K562 (cell line): Measurements from ENCODE around the gene NLRP6. TPM values are rescaled to one million over a fixed set of nuclear protein-coding genes. Genes with fewer than 3 reads are reported as not detected.

Experiments used
- ATAC-seq: fragments of 200-7000 bp; cut with Tn5 transposase; 3 replicates; pipeline ENCODE4 v1.9.1; 2020; ENCODE audit warnings: moderate library complexity
- BruUV-seq: library from RNA; stranded (reverse); fragments of 400-500 nt; replicated peaks from 2 replicates; lab custom pipeline; 2021; lab: Mats Ljungman, UMichigan
- CTCF ChIA-PET: fragments of 300-600 bp; formaldehyde crosslinking; extraction: SDS; loops from one replicate; lab custom pipeline; 2021; ENCODE audit warnings: low intra/inter-chr PET ratio; lab: Yijun Ruan, JAX
- POLR2A ChIA-PET: fragments of 300-600, 350-650 bp; sonication (Branson Sonifier 250); formaldehyde crosslinking; extraction: SDS; loops from one replicate; lab custom pipeline; 2021; ENCODE audit warnings: antibody characterized with exemption, inconsistent platforms; lab: Yijun Ruan, JAX
- DNase-seq, 4 experiments: peaks; one replicate each; pipeline versions ENCODE4 v3.0.0 to v3.0.0-alpha.2; 2011 to 2018; ENCODE audit warnings: low spot score in 3 of 4, mixed read lengths in 3 of 4; ENCODE audit errors: extremely low read depth in 1 of 4
- FAIRE-seq: peaks from 2 replicates; lab custom pipeline; 2011; peaks lifted over from hg19 to GRCh38; lab: Jason Lieb, UNC
- H2AFZ ChIP-seq: 2 replicates; pipeline ENCODE4 v1.6.0; 2011; ENCODE audit warnings: low read depth, low read length, control low read depth, inconsistent platforms
- H3K27ac ChIP-seq: fragments of 200-600 bp; 3 replicates; pipeline ENCODE4 v1.8.0; 2011; ENCODE audit warnings: low read depth, mild to moderate bottlenecking, control low read depth, inconsistent platforms, low read length, moderate library complexity, mixed read lengths; ENCODE audit errors: extremely low read depth
- H3K27me3 ChIP-seq, 2 experiments: fragments of 300-600 bp in 1 of 2; 2 replicates in 1 of 2; 3 replicates in 1 of 2; pipeline versions ENCODE4 v1.6.0 to v1.8.0; 2011; ENCODE audit warnings: inconsistent platforms in 2 of 2, low read length in 2 of 2, mild to moderate bottlenecking in 1 of 2, mixed read lengths in 1 of 2, moderate library complexity in 1 of 2; ENCODE audit not compliant: control insufficient read depth in 2 of 2, insufficient read depth in 2 of 2
- H3K36me3 ChIP-seq: fragments of 300-600 bp; 3 replicates; pipeline ENCODE4 v1.8.0; 2011; ENCODE audit warnings: mild to moderate bottlenecking, low read length, inconsistent platforms; ENCODE audit not compliant: control insufficient read depth, insufficient read depth
- H3K4me1 ChIP-seq, 2 experiments: fragments of 200-600 bp in 1 of 2; replicated peaks in 1 of 2; 2 replicates in 1 of 2; 3 replicates in 1 of 2; pipeline versions ENCODE4 v1.5.1 to v1.8.0; 2011; ENCODE audit warnings: inconsistent platforms in 2 of 2, low read length in 2 of 2, mild to moderate bottlenecking in 1 of 2, mixed read lengths in 1 of 2, moderate library complexity in 1 of 2; ENCODE audit not compliant: control insufficient read depth in 2 of 2, insufficient read depth in 2 of 2
- H3K4me2 ChIP-seq: 2 replicates; pipeline ENCODE4 v1.6.1; 2011; ENCODE audit warnings: low read length, control low read depth, inconsistent platforms, mixed read lengths; ENCODE audit not compliant: insufficient read depth
- H3K4me3 ChIP-seq: fragments of 200-600 bp; sonication (generic), shearing (Covaris generic); 2 replicates; pipeline ENCODE4 v1.5.1; 2016; ENCODE audit warnings: control low read depth, inconsistent platforms
- H3K79me2 ChIP-seq: fragments of 200-600 bp; 3 replicates; pipeline ENCODE4 v1.8.0; 2011; ENCODE audit warnings: low read length, inconsistent platforms; ENCODE audit not compliant: control insufficient read depth, insufficient read depth
- H3K9ac ChIP-seq, 2 experiments: 2 replicates each; pipeline versions ENCODE4 v1.6.0 to v1.6.1; 2011; ENCODE audit warnings: low read depth in 2 of 2, low read length in 2 of 2, control low read depth in 1 of 2, inconsistent platforms in 1 of 2, mild to moderate bottlenecking in 1 of 2, mixed read lengths in 1 of 2; ENCODE audit not compliant: insufficient read depth in 1 of 2
- H3K9me1 ChIP-seq: one replicate; pipeline ENCODE4 v1.6.0; 2011; ENCODE audit warnings: inconsistent platforms, mild to moderate bottlenecking, low read length, moderate library complexity; ENCODE audit not compliant: control insufficient read depth, insufficient read depth
- H3K9me3 ChIP-seq: replicated peaks from 2 replicates; pipeline ENCODE4 v1.5.1; 2011; ENCODE audit warnings: low read depth, low read length, inconsistent platforms; ENCODE audit not compliant: control insufficient read depth, insufficient read depth
- H4K20me1 ChIP-seq: replicated peaks from 2 replicates; pipeline ENCODE4 v1.6.1; 2011; ENCODE audit warnings: low read length, inconsistent platforms, mixed read lengths; ENCODE audit not compliant: control insufficient read depth, insufficient read depth
- E2F3 ChIP-seq: fragments of 250-450 bp; sonication (Bioruptor Pico); IDR thresholded peaks from 2 replicates; pipeline ENCODE4 v1.4.0; 2020; ENCODE audit warnings: mild to moderate bottlenecking
- E2F8 ChIP-seq: fragments of 450-650 bp; IDR thresholded peaks from 2 replicates; pipeline ENCODE4 v1.7.1; 2018; ENCODE audit warnings: mild to moderate bottlenecking, low read depth; ENCODE audit not compliant: partially characterized antibody
- ELF4 ChIP-seq: fragments of 450-650 bp; formaldehyde crosslinking; IDR thresholded peaks from 2 replicates; pipeline ENCODE4 v1.4.0; 2022; ENCODE audit warnings: missing genetic modification characterization
- FOS ChIP-seq: IDR thresholded peaks from 3 replicates; pipeline ENCODE4 v1.6.1; 2011; ENCODE audit not compliant: insufficient read length; ENCODE audit errors: extremely low read depth
- GTF2E2 ChIP-seq: fragments of 200-800 bp; sonication (Bioruptor generic); IDR thresholded peaks from 2 replicates; pipeline ENCODE4 v1.6.1; 2016; ENCODE audit warnings: missing genetic modification characterization, missing compliant biosample characterization
- L3MBTL2 ChIP-seq: fragments of 450-650 bp; IDR thresholded peaks from 2 replicates; pipeline ENCODE4 v1.6.1; 2016; ENCODE audit warnings: mild to moderate bottlenecking, moderate library complexity
- NR4A1 ChIP-seq, 2 experiments: fragments of 250-450 bp in 1 of 2; fragments of 450-650 bp in 1 of 2; sonication (Bioruptor Pico) in 1 of 2; IDR thresholded peaks; 2 replicates each; pipeline versions ENCODE4 v1.4.0 to v1.6.1; 2016 to 2020; ENCODE audit warnings: mild to moderate bottlenecking in 2 of 2, missing compliant biosample characterization in 1 of 2, missing genetic modification characterization in 1 of 2, moderate library complexity in 1 of 2
- TEAD4 ChIP-seq, 2 experiments: sonication (generic) in 1 of 2; formaldehyde crosslinking in 1 of 2; IDR thresholded peaks; 2 replicates each; pipeline versions ENCODE4 v1.6.1 to v1.8.0; 2012 to 2022; ENCODE audit warnings: borderline replicate concordance in 1 of 2, inconsistent platforms in 1 of 2, low read length in 1 of 2, mild to moderate bottlenecking in 1 of 2, missing genetic modification reagents in 1 of 2
- TGIF2 ChIP-seq: sonication (generic); formaldehyde crosslinking; IDR thresholded peaks from 2 replicates; pipeline ENCODE4 v1.8.1; 2022; ENCODE audit warnings: mild to moderate bottlenecking, missing genetic modification reagents, moderate library complexity
- THAP12 ChIP-seq: fragments of 250-450 bp; sonication (Bioruptor Pico); IDR thresholded peaks from 2 replicates; pipeline ENCODE4 v1.9.0; 2021; ENCODE audit warnings: mild to moderate bottlenecking, inconsistent platforms
- ZBTB26 ChIP-seq: fragments of 450-650 bp; formaldehyde crosslinking; IDR thresholded peaks from 2 replicates; pipeline ENCODE4 v1.4.0; 2022; ENCODE audit warnings: missing genetic modification characterization
- ZC3H8 ChIP-seq: fragments of 450-650 bp; IDR thresholded peaks from 2 replicates; pipeline ENCODE4 v1.6.1; 2017
- ZNF586 ChIP-seq: fragments of 450-650 bp; formaldehyde crosslinking; conservative IDR thresholded peaks from 2 replicates; pipeline ENCODE4 v1.4.0; 2020; ENCODE audit warnings: mild to moderate bottlenecking, moderate library complexity
- WGBS: fragments of 100-300 bp; shearing (Covaris generic); methylation state at CpG from one replicate; pipeline ENCODE4 v1.1.6; 2016; ENCODE audit warnings: low coverage, mixed read lengths; ENCODE audit not compliant: insufficient coverage; ENCODE audit errors: missing lambda C conversion rate; 5-methylcytosine and 5-hydroxymethylcytosine counted together
- in situ Hi-C: fragments of 300-500 bp; cut with MboI; formaldehyde crosslinking; loops from 4 replicates; pipeline ENCODE4 v1.15.0; 2018; ENCODE audit warnings: inconsistent platforms, mixed read lengths
- intact Hi-C: fragments of 100-400 bp; cut with micrococcal nuclease; formaldehyde crosslinking; loops from 2 replicates; pipeline ENCODE4 v1.14.2; 2022
- polyA plus RNA-seq, 8 experiments: library from polyadenylated mRNA; depleted of rRNA in 4 of 8; stranded (reverse) in 5 of 8; unstranded in 3 of 8; fragments of >200 nt; fragmentation: Nextera tagmentation in 2 of 8; fragmentation: Illumina TruSeq in 1 of 8; extraction: Ambion mirVana in 2 of 8; extraction: Trizol in 1 of 8; gene quantifications; 2 replicates each; pipeline versions ENCODE4 v1.2.1 to v1.2.3, GENCODE V29; 2011 to 2014; ENCODE audit warnings: inconsistent platforms in 1 of 8, missing spikeins in 1 of 8
- total RNA-seq, 7 experiments: library from RNA; depleted of rRNA in 6 of 7; stranded (reverse); fragments of >200 nt in 6 of 7; fragmentation: Illumina TruSeq in 2 of 7; extraction: Trizol in 2 of 7; gene quantifications; 2 replicates each; pipeline versions ENCODE4 v1.2.1 to v1.2.3, GENCODE V29; 2011 to 2021; ENCODE audit warnings: low replicate concordance in 1 of 7

Gene NLRP6
- total and polyA plus RNA-seq, 9 of the 15 experiments (the other 6 are each of a cell fraction or from before 2014, with no cell fraction given): 0.03 to 0.18 (median 0.15) TPM; not detected in 5

- DNase-seq (peak; percentile 88 to 93 (median 90)), ATAC-seq (peak; percentile 97), FAIRE-seq (peak; percentile 88)
- H3K36me3 ChIP-seq: peaks cover 40% of the 10 kb centered on the region
- intact Hi-C loops (loop anchor here (2.0 kb wide), 1 partner anchor 30 kb away; the partner anchor contains the start of genes BET1L and RIC8A), in situ Hi-C loops (no loop called here)
- H3K27ac ChIP-seq: peak within 1 kb of the TSS; percentile 99
- H3K9me1 ChIP-seq: no peaks in the 10 kb centered on the region
- peaks cover 10% of the 10 kb centered on the region; the same call in 1 of the 2 replicates for H4K20me1 ChIP-seq
- H3K4me1 ChIP-seq: peaks cover 19 to 21% of the 10 kb centered on the region in 2 experiments; a peak in 4 of 5 replicates
- TSS peak; percentile 64 for BruUV-seq
- no peaks in the 10 kb centered on the region for H3K27me3 ChIP-seq
- H3K9me3 ChIP-seq: no peaks in the 10 kb centered on the region
- ChIA-PET CTCF (no interaction called here), POLR2A (interaction anchor here (0.6 to 1.3 kb wide), 7 partner anchors 10 to 215 kb away, joined by 3 to 8 read pairs (median 4); partner anchors contain the start of genes BET1L and RIC8A)
- WGBS: 2% methylated on average over 59 of the region's 62 CpGs
- H2AFZ ChIP-seq: peak within 1 kb of the TSS; percentile 95
- peak within 1 kb of the TSS; percentile 94 to 98 for H3K9ac ChIP-seq
- peak within 1 kb of the TSS; percentile 91 for H3K4me2 ChIP-seq
- H3K79me2 ChIP-seq: peaks cover 60% of the 10 kb centered on the region
- H3K4me3 ChIP-seq: peak within 1 kb of the TSS; percentile 97
- TF ChIP-seq TGIF2 (CRISPR knock-in tag): peak; percentile 70; the same call in 1 of the 2 replicates
- TF ChIP-seq GTF2E2 (tag): 0 out of 2 replicates have a peak, but pooled peaks have one; percentile 73
- no peak for TF ChIP-seq THAP12 (CRISPR knock-in tag)
- TF ChIP-seq ZC3H8: no peak
- no peak for TF ChIP-seq ZNF586 (CRISPR knock-in tag)
- peak; percentile 19; the same call in 1 of the 2 replicates for TF ChIP-seq ELF4
- no peak for TF ChIP-seq ZBTB26 (CRISPR knock-in tag)
- TF ChIP-seq E2F3 (CRISPR knock-in tag): peak; percentile 30; the same call in 1 of the 2 replicates
- TF ChIP-seq NR4A1 (CRISPR knock-in tag; IDR thresholded peaks at IDR 0.05): no peak
- TF ChIP-seq NR4A1 (tag; IDR thresholded peaks at IDR 0.05): 0 out of 2 replicates have a peak, but pooled peaks have one; percentile 42
- TF ChIP-seq L3MBTL2: peak; percentile 55; the same call in 1 of the 2 replicates
- TF ChIP-seq TEAD4 (IDR thresholded peaks at IDR 0.05; ENCODE audit: low read length): peak; percentile 50; the same call in 1 of the 2 replicates
- no peak for TF ChIP-seq TEAD4 (CRISPR knock-in tag; IDR thresholded peaks at IDR 0.05; ENCODE audit: borderline replicate concordance)
- TF ChIP-seq FOS: no peak
- peak; percentile 85 for TF ChIP-seq E2F8
These were observed 41.1 kb upstream of the NLRP6 start, which contains the start of gene PSMD13 for GRCh38 chr11:236774-237767. Gene PSMD13 (plus strand): TSS chr11:236976. CDS start chr11:237050, 74 bp downstream.
